Mucosa of descending colon (tissue), 3 donors: ENCODE measurements around the gene METTL9. TPM values are rescaled to one million over a fixed set of nuclear protein-coding genes. Genes with fewer than 3 reads are reported as not detected.
"Not testable (repeated sequence)": the region's sequence is repeated elsewhere in the genome, so short reads cannot be mapped to it uniquely, and the experiment has no call there.

Experiments
- ATAC-seq: fragments of 200-7000 bp; cut with Tn5 transposase; one replicate; pipeline ENCODE4 v1.9.1; 2020; ENCODE audit warnings: mild to moderate bottlenecking, moderate library complexity
- DNase-seq, 3 donors: peaks; one replicate each; pipeline ENCODE4 v3.0.0-alpha.2; 2020
- H3K36me3 ChIP-seq: fragments of 200-600 bp; one replicate; pipeline ENCODE4 v1.8.0; 2021; ENCODE audit warnings: low read depth, mild to moderate bottlenecking
- H3K4me1 ChIP-seq: fragments of 200-600 bp; one replicate; pipeline ENCODE4 v1.8.0; 2021; ENCODE audit warnings: low read depth, mild to moderate bottlenecking
- H3K4me3 ChIP-seq: fragments of 200-600 bp; one replicate; pipeline ENCODE4 v1.8.0; 2021; ENCODE audit warnings: mild to moderate bottlenecking
- H3K9me3 ChIP-seq: fragments of 200-600 bp; one replicate; pipeline ENCODE4 v1.8.0; 2021; ENCODE audit warnings: mild to moderate bottlenecking
- intact Hi-C, 2 donors: fragments of 100-400 bp; cut with DNase I in 1 of 2; cut with micrococcal nuclease in 1 of 2; formaldehyde crosslinking; loops; one replicate each; pipeline versions ENCODE4 v1.11.0 to v1.11.1; 2022; cut with DNase I, micrococcal nuclease
- total RNA-seq, 3 donors: library from RNA; stranded (reverse); fragmentation: NEBNext Ultra II Directional in 2 of 3; extraction: Animal tissue kit (Norgen Biotek cat#: 25700) in 2 of 3; gene quantifications; one replicate each; pipeline versions ENCODE4 v1.2.1 to v1.2.4, GENCODE V29; 2021 to 2023
- TF ChIP-seq, protein P1 (sequence below): fragments of 200-600 bp; IDR thresholded peaks from one replicate; pipeline ENCODE4 v1.8.0; 2022; ENCODE audit warnings: antibody characterized with exemption, mild to moderate bottlenecking
- donor health status: DM: no; HTN: no; CAD: no; lungs with moderate emphysema.
- donor health status: DM: no; HTN: no; CAD: no.
- donor health status: DM: no; HTN: yes; CAD: no.

METTL9 gene
- total RNA-seq, 3 donors from 2014 or later, result 60.8 to 76.5 (median 62.8) TPM

DNA sequence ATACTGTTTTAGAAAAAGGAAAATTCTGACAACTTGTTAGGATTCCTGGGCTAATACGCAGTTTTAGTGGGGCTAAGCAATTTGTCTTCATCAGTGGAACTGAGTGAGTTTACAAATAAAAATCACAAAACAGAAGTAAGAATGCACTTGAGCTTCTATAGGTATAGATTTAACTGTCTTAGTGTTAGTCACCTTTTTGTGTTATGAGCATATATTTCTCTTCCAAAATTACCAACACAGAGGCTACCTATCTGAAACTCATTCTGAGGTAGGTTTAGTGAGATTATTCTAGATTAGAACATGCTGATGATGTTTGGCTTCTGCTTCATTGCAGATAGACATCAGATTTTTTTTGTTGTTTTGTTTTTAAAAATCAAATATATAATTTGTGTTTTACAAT, 23.2 kb downstream of the METTL9 start:
- ATAC-seq (no peak), DNase-seq (no peak)
- TF ChIP-seq, protein P1, sequence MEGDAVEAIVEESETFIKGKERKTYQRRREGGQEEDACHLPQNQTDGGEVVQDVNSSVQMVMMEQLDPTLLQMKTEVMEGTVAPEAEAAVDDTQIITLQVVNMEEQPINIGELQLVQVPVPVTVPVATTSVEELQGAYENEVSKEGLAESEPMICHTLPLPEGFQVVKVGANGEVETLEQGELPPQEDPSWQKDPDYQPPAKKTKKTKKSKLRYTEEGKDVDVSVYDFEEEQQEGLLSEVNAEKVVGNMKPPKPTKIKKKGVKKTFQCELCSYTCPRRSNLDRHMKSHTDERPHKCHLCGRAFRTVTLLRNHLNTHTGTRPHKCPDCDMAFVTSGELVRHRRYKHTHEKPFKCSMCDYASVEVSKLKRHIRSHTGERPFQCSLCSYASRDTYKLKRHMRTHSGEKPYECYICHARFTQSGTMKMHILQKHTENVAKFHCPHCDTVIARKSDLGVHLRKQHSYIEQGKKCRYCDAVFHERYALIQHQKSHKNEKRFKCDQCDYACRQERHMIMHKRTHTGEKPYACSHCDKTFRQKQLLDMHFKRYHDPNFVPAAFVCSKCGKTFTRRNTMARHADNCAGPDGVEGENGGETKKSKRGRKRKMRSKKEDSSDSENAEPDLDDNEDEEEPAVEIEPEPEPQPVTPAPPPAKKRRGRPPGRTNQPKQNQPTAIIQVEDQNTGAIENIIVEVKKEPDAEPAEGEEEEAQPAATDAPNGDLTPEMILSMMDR, result no peak
- H3K4me3 ChIP-seq, result no peak overlapping the region
- H3K36me3 ChIP-seq, result no peaks in the 10 kb centered on the region
- intact Hi-C loops, result no loop called here
- H3K9me3 ChIP-seq, result no peaks in the 10 kb centered on the region
- H3K4me1 ChIP-seq, result no peaks in the 10 kb centered on the region

DNA sequence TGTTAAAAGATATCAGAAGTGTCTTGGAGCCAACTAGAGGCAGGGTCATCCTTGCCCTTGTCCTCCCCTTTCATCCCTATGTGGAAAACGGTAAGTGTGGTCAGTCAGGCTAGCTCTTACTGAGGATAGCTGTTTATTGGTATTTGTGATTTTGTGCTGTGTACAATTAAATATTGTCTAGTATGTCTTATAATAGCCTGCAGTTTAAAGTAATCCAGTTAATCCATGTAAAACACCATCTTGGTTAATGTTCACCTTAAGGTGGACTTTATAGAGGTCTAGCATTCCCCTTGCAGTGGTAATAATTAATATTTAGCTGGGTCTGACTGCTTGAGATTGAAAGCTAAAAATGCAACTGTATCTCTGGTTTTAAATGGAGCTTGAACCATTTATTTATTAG, 25.6 kb downstream of the METTL9 start:
- H3K36me3 ChIP-seq, result no peaks in the 10 kb centered on the region
- DNase-seq, result no peak
- no peak overlapping the region for H3K4me3 ChIP-seq
- intact Hi-C loops, result no loop called here
- TF ChIP-seq, protein P1, result no peak
- no peak for ATAC-seq
- no peaks in the 10 kb centered on the region for H3K9me3 ChIP-seq
- H3K4me1 ChIP-seq, result no peaks in the 10 kb centered on the region

DNA sequence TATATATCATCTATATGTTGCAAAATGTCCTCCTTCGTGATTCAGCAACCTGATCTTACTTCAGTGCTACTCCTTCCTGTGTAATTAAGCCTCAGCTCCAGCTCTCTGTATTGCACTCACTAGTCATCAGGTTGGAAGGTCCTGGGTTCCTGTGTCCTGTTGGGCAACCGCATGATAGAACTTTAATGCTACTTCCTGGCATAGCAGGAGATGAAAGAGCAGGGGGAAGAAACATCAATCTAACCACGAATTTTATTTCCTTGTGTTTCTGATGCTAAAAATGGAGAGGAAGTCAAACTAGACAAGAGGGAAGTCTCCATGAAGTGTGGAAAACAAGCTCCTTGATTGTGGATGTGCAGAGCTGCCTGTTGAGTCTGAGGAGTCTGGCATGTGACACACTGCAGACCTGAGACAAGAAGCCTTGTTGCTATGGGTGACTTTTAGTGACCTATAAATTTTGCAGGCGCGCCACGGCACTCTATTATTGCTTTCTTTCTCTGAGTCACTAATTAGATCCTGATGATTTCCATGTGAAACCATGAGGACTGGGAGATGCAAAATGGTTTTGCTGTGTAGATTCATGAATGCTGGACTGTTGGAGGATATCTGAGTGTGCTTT, 27.4 kb downstream of the METTL9 start:
- ATAC-seq (peak; percentile 95), DNase-seq (no peak)
- intact Hi-C loops, result no loop called here

DNA sequence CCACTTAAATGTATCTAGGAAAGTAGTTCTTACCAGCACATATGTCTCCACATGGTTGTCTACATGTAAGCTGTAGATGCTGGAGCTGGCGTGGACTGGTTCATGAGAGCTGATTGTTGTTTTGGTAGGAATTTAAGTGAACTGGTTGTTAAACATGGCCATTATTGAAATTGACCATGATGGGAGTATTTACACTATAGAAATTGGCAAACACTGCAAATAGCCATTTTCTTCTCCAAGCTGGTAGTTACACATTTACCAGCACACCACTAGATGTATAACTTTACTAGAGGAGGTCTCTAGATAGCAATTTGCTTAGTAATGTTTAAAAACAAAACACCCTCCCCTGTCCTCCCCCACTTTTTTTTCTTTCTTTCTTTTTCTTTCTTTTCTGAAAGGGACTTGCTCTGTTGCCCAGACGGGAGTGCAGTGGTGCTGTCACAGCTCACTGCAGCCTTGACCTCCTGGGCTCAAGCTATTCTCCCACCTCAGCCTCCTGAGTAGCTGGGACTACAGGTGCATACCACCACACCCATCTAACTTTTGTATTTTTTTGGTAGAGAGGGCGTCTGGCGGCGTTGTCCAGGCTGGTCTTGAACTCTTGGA, 28.8 kb downstream of the METTL9 start:
- Histone ChIP-seq H3K4me1 (no peaks in the 10 kb centered on the region), H3K9me3 (no peaks in the 10 kb centered on the region), H3K36me3 (no peaks in the 10 kb centered on the region), H3K4me3 (no peak overlapping the region)
- TF ChIP-seq, protein P1, result no peak
- intact Hi-C loops, result no loop called here
- no peak for ATAC-seq
- no peak for DNase-seq

More for the DNA sequence above, 27.4 kb downstream of the METTL9 start:
- Histone ChIP-seq H3K36me3 (no peaks in the 10 kb centered on the region), H3K4me3 (no peak overlapping the region), H3K9me3 (no peaks in the 10 kb centered on the region), H3K4me1 (no peaks in the 10 kb centered on the region)
- TF ChIP-seq, protein P1, result no peak

DNA sequence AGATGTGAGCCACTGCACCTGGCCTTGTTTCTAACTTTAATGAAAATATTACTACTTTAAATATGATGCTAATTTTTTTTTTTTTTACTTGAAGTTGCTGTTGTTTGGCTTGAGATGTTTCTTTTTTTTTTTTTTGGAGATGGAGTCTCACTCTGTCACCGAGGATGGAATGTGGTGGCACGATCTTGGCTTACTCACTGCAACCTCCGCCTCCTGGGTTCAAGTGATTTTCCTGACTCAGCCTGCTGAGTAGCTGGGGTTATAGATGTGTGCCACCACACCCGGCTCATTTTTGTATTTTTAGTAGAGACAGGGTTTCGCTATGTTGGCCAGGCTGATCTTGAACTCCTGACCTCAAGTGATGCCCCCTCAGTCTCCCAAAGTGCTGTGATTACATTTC, 29.4 kb downstream of the METTL9 start:
- intact Hi-C loops, result no loop called here

DNA sequence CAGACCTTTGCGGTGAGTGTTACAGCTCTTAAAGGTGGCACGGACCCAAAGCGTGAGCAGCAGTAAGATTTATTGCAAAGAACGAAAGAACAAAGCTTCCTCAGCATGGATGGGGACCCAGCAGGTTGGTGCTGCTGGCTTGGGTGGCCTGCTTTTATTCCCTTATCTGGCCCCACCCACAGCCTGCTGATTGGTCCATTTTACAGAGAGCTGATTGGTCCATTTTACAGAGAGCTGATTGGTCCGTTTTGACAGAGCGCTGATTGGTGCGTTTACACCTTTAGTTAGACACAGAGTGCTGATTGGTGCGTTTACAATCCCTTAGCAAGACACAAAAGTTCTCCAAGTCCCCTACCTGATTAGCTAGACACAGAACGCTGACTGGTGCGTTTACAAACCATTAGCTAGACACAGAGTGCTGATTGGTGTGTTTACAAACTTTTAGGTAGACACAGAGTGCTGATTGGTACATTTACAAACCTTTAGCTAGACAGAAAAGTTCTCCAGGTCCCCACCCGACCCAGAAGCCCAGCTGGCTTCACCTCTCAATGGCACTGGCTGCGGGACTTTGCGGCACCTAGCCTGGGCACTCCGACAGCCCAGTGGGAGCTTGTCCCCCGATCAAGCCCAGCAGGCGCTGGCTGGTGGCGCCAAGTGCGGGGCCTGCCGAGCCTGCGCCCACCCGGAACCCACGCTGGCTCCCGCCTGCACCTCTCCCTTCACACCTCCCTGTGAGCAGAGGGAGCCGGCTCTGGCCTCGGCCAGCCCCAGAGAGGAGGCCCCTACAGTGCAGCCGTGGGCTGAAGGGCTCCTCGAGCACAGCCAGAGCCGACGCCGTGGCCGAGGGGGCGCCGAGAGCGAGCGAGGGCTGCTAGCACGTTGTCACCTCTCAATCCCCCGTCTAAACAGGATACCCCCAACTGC, 30.5 kb downstream of the METTL9 start:
- ATAC-seq, H3K4me3 ChIP-seq, intact Hi-C loops, H3K4me1 ChIP-seq, H3K36me3 ChIP-seq, DNase-seq, H3K9me3 ChIP-seq: not testable (repeated sequence)

More for the DNA sequence above, 29.4 kb downstream of the METTL9 start:
- no peak overlapping the region for H3K4me3 ChIP-seq
- no peaks in the 10 kb centered on the region for H3K9me3 ChIP-seq
- no peaks in the 10 kb centered on the region for H3K4me1 ChIP-seq
- TF ChIP-seq, protein P1, result no peak
- no peaks in the 10 kb centered on the region for H3K36me3 ChIP-seq
- ATAC-seq, result no peak
- DNase-seq, result no peak

DNA sequence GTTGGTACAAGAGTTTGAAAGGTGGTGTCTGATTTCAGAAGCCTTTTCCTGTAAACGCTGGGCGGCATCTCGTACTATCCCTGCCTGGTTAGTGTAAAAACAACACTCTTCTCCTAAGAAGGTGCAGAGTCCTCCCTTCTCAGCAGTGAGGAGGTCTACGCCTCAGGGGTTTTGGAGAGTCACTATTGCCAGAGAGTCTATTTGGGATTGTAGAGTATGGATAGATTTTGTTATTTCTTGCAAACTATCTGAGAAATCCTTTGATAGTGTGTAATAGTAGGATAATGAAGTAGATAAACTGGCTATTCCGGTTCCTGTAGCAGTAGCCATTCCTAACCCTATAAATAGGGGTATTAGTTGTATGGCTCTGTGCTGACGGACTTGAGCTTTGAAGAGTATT, 31.5 kb downstream of the METTL9 start:
- H3K4me1 ChIP-seq, intact Hi-C loops: not testable (repeated sequence)

DNA sequence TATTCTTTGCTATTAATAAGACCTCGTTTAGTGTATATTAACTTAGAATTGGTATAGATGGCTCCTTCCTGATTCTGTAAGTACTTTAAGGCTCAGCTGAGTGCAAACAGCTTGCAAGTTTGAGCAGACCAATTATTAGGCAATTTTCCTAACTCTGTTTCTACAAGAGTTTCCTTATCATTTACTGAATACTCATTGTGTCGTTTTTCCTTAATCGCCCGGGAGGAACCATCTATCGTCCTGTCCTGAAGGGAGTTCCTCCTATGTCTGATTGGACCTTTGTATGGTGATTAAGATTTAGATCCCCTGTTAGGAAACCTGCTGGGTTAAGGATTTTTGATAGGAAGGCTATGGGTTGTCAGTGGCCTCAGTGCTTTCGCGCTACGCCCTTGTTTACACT, 32.0 kb downstream of the METTL9 start:
- H3K4me3 ChIP-seq, ATAC-seq, intact Hi-C loops, DNase-seq, H3K9me3 ChIP-seq, H3K36me3 ChIP-seq, H3K4me1 ChIP-seq: not testable (repeated sequence)

More for the DNA sequence above, 31.5 kb downstream of the METTL9 start:
- H3K4me3 ChIP-seq, ATAC-seq, H3K9me3 ChIP-seq, H3K36me3 ChIP-seq, DNase-seq: not testable (repeated sequence)
